H1 (cell line): ENCODE data around the gene SYF2. TPM values are rescaled to one million over a fixed set of nuclear protein-coding genes. Genes with fewer than 3 reads are reported as not detected.

Experiments
- NRF1 ChIP-seq: IDR thresholded peaks from 2 replicates; pipeline ENCODE4 v1.6.1; 2011; ENCODE audit warnings: mild to moderate bottlenecking, low read depth, low read length, improper control_type of control experiment
- SIN3A ChIP-seq, 2 experiments: IDR thresholded peaks in 1 of 2; conservative IDR thresholded peaks in 1 of 2; 2 replicates each; pipeline ENCODE4 v1.6.1; 2011 to 2012; ENCODE audit warnings: low read length in 2 of 2, improper control_type of control experiment in 1 of 2, low read depth in 1 of 2, mild to moderate bottlenecking in 1 of 2
- polyA plus RNA-seq, 7 experiments: library from polyadenylated mRNA; depleted of rRNA in 3 of 7; stranded (reverse) in 5 of 7; unstranded in 2 of 7; fragments of >200 nt in 5 of 7; fragments of 200-250 nt in 2 of 7; gene quantifications; 1 replicate in 5 of 7; 2 replicates in 1 of 7; 4 replicates in 1 of 7; pipeline versions ENCODE4 v1.2.1 to v1.2.3, GENCODE V29; 2011 to 2013; ENCODE audit warnings: missing spikeins in 2 of 7, mixed read lengths in 2 of 7
- total RNA-seq: library from RNA; stranded (reverse); fragmentation: NEBNext Ultra II Directional; extraction: Animal tissue kit (Norgen Biotek cat#: 25700); gene quantifications from 2 replicates; pipeline ENCODE4 v1.2.1, GENCODE V29; 2021

The SYF2 gene
- total and polyA plus RNA-seq, 2 of the 8 experiments (the other 6 are each of a cell fraction or from before 2014, with no cell fraction given), result 7.5 to 33.0 TPM

- TF ChIP-seq SIN3A (conservative IDR thresholded peaks at IDR 0.05 in 1 of 2, IDR thresholded peaks at IDR 0.05 in 1 of 2; ENCODE audit: low read depth in 1 of 2, low read length in 2 of 2), result peak; percentile 8 to 61; a peak in 1 of 4 replicates
- no peak for TF ChIP-seq NRF1
These were observed 823 bp upstream of the SYF2 start (continued) for GRCh38 chr1:25232866-25233784.
